GM12878 (cell line): ENCODE data around the gene TOR1B. TPM values are rescaled to one million over a fixed set of nuclear protein-coding genes. Genes with fewer than 3 reads are reported as not detected.

Experiments
- ATAC-seq: fragments of 200-7000 bp; cut with Tn5 transposase; 3 replicates; pipeline ENCODE4 v1.9.1; 2020; ENCODE audit warnings: mild to moderate bottlenecking, moderate library complexity
- BruUV-seq: library from RNA; stranded (reverse); fragments of 400-500 nt; replicated peaks from 2 replicates; lab custom pipeline; 2021; lab: Mats Ljungman, UMichigan
- CTCF ChIA-PET: fragments of 300-600 bp; sonication (Branson Sonifier 250); formaldehyde crosslinking; extraction: SDS; loops from one replicate; lab custom pipeline; 2021; ENCODE audit warnings: inconsistent platforms; lab: Yijun Ruan, JAX
- POLR2A ChIA-PET: fragments of 350-600 bp; formaldehyde crosslinking; extraction: SDS; loops from one replicate; lab custom pipeline; 2021; ENCODE audit warnings: inconsistent platforms; lab: Charles Lee
- RAD21 ChIA-PET: fragments of 300-600 bp; sonication (Branson Sonifier 250); formaldehyde crosslinking; loops from one replicate; lab custom pipeline; 2023; ENCODE audit warnings: antibody characterized with exemption; ENCODE audit not compliant: unreplicated experiment; lab: Charles Lee
- SMC1A ChIA-PET: fragments of 300-600 bp; sonication (Branson Sonifier 250); formaldehyde crosslinking; loops from one replicate; lab custom pipeline; 2023; ENCODE audit not compliant: unreplicated experiment, uncharacterized antibody; lab: Charles Lee
- DNase-seq: peaks from one replicate; pipeline ENCODE4 v3.0.0-alpha.2; 2011; ENCODE audit warnings: low read depth, low spot score
- FAIRE-seq: peaks from 3 replicates; lab custom pipeline; 2011; peaks lifted over from hg19 to GRCh38; lab: Jason Lieb, UNC
- H2AFZ ChIP-seq: 2 replicates; pipeline ENCODE4 v1.6.0; 2011; ENCODE audit warnings: low read depth, low read length, control low read depth; ENCODE audit not compliant: control insufficient read depth
- H3K27ac ChIP-seq: 2 replicates; pipeline ENCODE4 v1.5.1; 2011; ENCODE audit warnings: control low read depth; ENCODE audit not compliant: control insufficient read depth, insufficient read depth
- H3K27me3 ChIP-seq, 2 experiments: replicated peaks in 1 of 2; 2 replicates each; pipeline versions ENCODE4 v1.6.0 to v1.6.1; 2011; ENCODE audit warnings: low read length in 1 of 2; ENCODE audit not compliant: control insufficient read depth in 2 of 2, insufficient read depth in 2 of 2
- H3K36me3 ChIP-seq, 2 experiments: 2 replicates each; pipeline ENCODE4 v1.5.1; 2011; ENCODE audit warnings: low read length in 1 of 2; ENCODE audit not compliant: control insufficient read depth in 2 of 2, insufficient read depth in 2 of 2
- H3K4me1 ChIP-seq: 2 replicates; pipeline ENCODE4 v1.6.1; 2011; ENCODE audit warnings: mild to moderate bottlenecking, low read length, moderate library complexity, mixed read lengths; ENCODE audit not compliant: control insufficient read depth, insufficient read depth
- H3K4me2 ChIP-seq: 2 replicates; pipeline ENCODE4 v1.6.0; 2011; ENCODE audit warnings: control low read depth; ENCODE audit not compliant: control insufficient read depth, insufficient read depth
- H3K4me3 ChIP-seq: fragments of 200-600 bp; sonication (generic); 2 replicates; pipeline ENCODE4 v1.5.1; 2016
- H3K79me2 ChIP-seq: 2 replicates; pipeline ENCODE4 v1.6.0; 2011; ENCODE audit warnings: low read length; ENCODE audit not compliant: control insufficient read depth, insufficient read depth
- H3K9ac ChIP-seq: 2 replicates; pipeline ENCODE4 v1.8.0; 2011; ENCODE audit warnings: low read length, control low read depth, mixed read lengths; ENCODE audit not compliant: control insufficient read depth, insufficient read depth
- H3K9me3 ChIP-seq: replicated peaks from 3 replicates; pipeline ENCODE4 v1.5.1; 2011; ENCODE audit warnings: mild to moderate bottlenecking, low read length; ENCODE audit not compliant: control insufficient read depth, insufficient read depth
- H4K20me1 ChIP-seq: 2 replicates; pipeline ENCODE4 v1.6.0; 2011; ENCODE audit not compliant: control insufficient read depth, insufficient read depth
- BCL11A ChIP-seq: IDR thresholded peaks from 2 replicates; pipeline ENCODE4 v1.6.1; 2011; ENCODE audit warnings: low read depth, low read length
- ESRRA ChIP-seq: IDR thresholded peaks from 2 replicates; pipeline ENCODE4 v1.6.1; 2012; ENCODE audit warnings: mild to moderate bottlenecking, low read length, improper control_type of control experiment
- KDM1A ChIP-seq: fragments of 200-600 bp; sonication (generic); IDR thresholded peaks from 2 replicates; pipeline ENCODE4 v1.6.1; 2016; ENCODE audit warnings: borderline replicate concordance
- MAX ChIP-seq: IDR thresholded peaks from 2 replicates; pipeline ENCODE4 v1.6.1; 2012; ENCODE audit warnings: low read depth, low read length, improper control_type of control experiment
- PAX8 ChIP-seq: fragments of 450-650 bp; IDR thresholded peaks from 2 replicates; pipeline ENCODE4 v1.6.1; 2017; ENCODE audit warnings: mild to moderate bottlenecking, moderate library complexity
- PRDM15 ChIP-seq: fragments of 450-650 bp; formaldehyde crosslinking; IDR thresholded peaks from 2 replicates; pipeline ENCODE4 v1.4.0; 2020; ENCODE audit warnings: mild to moderate bottlenecking, moderate library complexity
- SMARCA5 ChIP-seq: fragments of 450-650 bp; IDR thresholded peaks from 2 replicates; pipeline ENCODE4 v1.6.1; 2017; ENCODE audit warnings: mild to moderate bottlenecking
- SUZ12 ChIP-seq: fragments of 200-600 bp; sonication (generic); IDR thresholded peaks from one replicate; pipeline ENCODE4 v1.6.1; 2018; ENCODE audit warnings: antibody characterized with exemption, mild to moderate bottlenecking; ENCODE audit not compliant: unreplicated experiment
- WGBS: methylation state at CpG from one replicate; pipeline ENCODE4 v1.1.6; 2016; ENCODE audit warnings: low lambda C conversion rate; ENCODE audit not compliant: insufficient replicate concordance, insufficient coverage; ENCODE audit errors: missing lambda C conversion rate; 5-methylcytosine and 5-hydroxymethylcytosine counted together
- in situ Hi-C: fragments of 300-500 bp; cut with MboI; formaldehyde crosslinking; loops from 9 replicates; pipeline ENCODE4 v1.14.3; 2018; ENCODE audit warnings: mixed read lengths
- intact Hi-C: fragments of 100-400 bp; cut with micrococcal nuclease; formaldehyde crosslinking; loops from one replicate; pipeline ENCODE4 v1.14.2; 2022; ENCODE audit not compliant: unreplicated experiment
- polyA plus RNA-seq, 11 experiments: library from polyadenylated mRNA; depleted of rRNA in 4 of 11; unstranded in 6 of 11; stranded (reverse) in 5 of 11; fragments of >200 nt; fragmentation: Nextera tagmentation in 4 of 11; fragmentation: Illumina TruSeq in 1 of 11; extraction: Ambion mirVana in 4 of 11; extraction: Trizol in 1 of 11; gene quantifications; 1 replicate in 1 of 11; 2 replicates in 10 of 11; pipeline versions ENCODE4 v1.2.1 to v1.2.3, GENCODE V29; 2011 to 2016; ENCODE audit warnings: inconsistent platforms in 2 of 11, missing spikeins in 2 of 11, low read depth in 1 of 11
- total RNA-seq, 4 experiments: library from RNA; depleted of rRNA in 3 of 4; stranded (reverse); fragments of >200 nt in 3 of 4; fragmentation: Illumina TruSeq in 1 of 4; extraction: Trizol in 1 of 4; gene quantifications; 2 replicates each; pipeline versions ENCODE4 v1.2.1 to v1.2.3, GENCODE V29; 2013 to 2021

The TOR1B gene
- total and polyA plus RNA-seq, 10 of the 15 experiments (the other 5 are each of a cell fraction or from before 2014, with no cell fraction given) = 1.8 to 17.5 (median 9.9) TPM

GRCh38 chr9:129854588-129855110, 51.7 kb downstream of the TOR1B start (continued):
- no peak for TF ChIP-seq MAX
- no peak for TF ChIP-seq SMARCA5
- TF ChIP-seq PRDM15 (CRISPR knock-in tag) = no peak
- TF ChIP-seq KDM1A = no peak
- TF ChIP-seq SUZ12 = no peak
- TF ChIP-seq, all 136 proteins: peak for 0

GRCh38 chr9:129857207-129857606, 54.2 kb downstream of the TOR1B start:
- ATAC-seq = no peak

More at GRCh38 chr9:129857207-129857606, 54.2 kb downstream of the TOR1B start:
- TF ChIP-seq BCL11A (no peak), PAX8 (no peak), ESRRA (no peak)
- Histone ChIP-seq H3K4me3 (no peak overlapping the region), H3K36me3 (peaks cover 0 to 8% of the 10 kb centered on the region in 2 experiments; a peak in 2 of 4 replicates), H2AFZ (no peak overlapping the region), H3K9me3 (no peaks in the 10 kb centered on the region), H3K27ac (no peak overlapping the region), H4K20me1 (no peaks in the 10 kb centered on the region), H3K4me2 (no peak overlapping the region), H3K9ac (no peak overlapping the region), H3K79me2 (no peaks in the 10 kb centered on the region), H3K27me3 (no peaks in the 10 kb centered on the region), H3K4me1 (no peaks in the 10 kb centered on the region)
- FAIRE-seq (no peak), DNase-seq (no peak)
- ChIA-PET SMC1A (no interaction called here), RAD21 (no interaction called here), POLR2A (no interaction called here), CTCF (no interaction called here)
- no TSS peak for BruUV-seq
- WGBS = 92% methylated on average over 7 of the region's 7 CpGs
- in situ Hi-C loops (no loop called here), intact Hi-C loops (no loop called here)
